ENCODE data around the gene MARK2.

Gene MARK2

DNA sequence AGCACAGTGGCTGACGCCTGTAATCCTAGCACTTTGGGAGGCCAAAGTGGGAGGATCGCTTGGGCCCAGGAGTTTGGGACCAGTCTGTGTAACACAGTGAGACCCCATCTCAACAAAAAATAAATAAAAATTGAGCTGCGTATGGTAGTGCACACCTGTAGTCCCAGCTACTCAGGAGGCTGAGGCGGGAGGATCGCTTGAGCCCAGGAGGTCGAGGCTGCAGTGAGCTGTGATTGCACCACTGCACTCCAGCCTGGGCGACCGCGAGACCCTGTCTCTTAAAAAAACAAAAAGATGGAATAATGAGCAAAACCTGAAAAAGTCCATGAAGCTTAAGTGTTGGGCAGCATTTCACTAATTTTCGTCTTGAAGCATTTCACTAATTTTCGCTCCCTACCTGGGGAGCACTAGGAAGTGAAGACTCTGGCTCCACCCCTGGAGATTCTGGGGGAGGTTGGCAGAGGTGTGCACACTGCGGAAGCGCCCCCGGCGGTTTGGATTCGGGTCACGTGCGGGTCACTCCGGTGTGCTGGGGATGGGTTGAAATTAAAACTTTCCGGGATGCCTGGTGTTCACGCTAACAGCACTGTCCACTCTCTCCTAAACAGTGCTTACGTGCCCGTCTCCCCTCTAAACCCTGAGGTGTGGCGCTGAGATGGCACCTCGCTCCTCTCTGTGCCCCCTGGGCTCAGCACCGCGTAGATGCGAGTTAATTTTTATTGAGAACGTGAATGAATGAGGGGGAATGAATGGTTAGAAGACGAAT is 99.0 kb downstream of the MARK2 start:
- no peak for DNase-seq

GRCh38 chr11:63938479-63939396 is 99.8 kb downstream of the MARK2 start, which contains the start of gene NAA40:
NAA40 (plus strand) TSS chr11:63939002; CDS start chr11:63939097, 95 bp downstream.
- peak; percentile 78 to 84 for DNase-seq

DNA sequence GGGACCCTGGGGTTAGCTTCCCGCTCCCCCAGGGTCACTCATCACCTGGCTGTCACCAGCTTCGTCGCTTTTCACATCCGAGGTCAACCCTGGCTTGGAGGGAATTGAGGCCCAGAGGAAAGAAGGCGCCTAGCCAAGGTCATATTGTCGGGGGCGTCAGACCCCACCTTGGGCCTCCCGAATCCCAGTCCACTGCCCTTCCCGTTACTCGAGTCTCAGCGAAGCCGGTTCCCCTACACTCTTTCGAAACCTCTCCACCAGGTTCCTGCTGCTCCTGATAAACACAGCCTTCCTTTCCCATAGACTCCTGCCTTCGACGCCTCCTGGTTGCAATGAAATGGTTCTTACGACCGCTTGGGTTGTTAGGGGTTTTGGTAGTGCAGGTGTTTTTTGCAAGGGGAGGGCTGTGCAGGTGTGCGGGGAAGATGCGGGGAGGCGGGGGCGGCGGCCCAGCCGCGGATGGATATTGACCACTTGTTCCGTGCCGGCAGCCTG is 100.5 kb downstream of the MARK2 start:
- DNase-seq: peak in 1 of 2 donors; percentile 15

- DNase-seq: peak; percentile 32 to 47
These were observed 101.9 kb downstream of the MARK2 start for GRCh38 chr11:63940786-63941185.

GRCh38 chr11:63941901-63942300 is 103.0 kb downstream of the MARK2 start:
- DNase-seq: no peak

GRCh38 chr11:63942803-63943202 is 103.9 kb downstream of the MARK2 start:
- DNase-seq: no peak

GRCh38 chr11:63944987-63945386 is 106.1 kb downstream of the MARK2 start:
- no peak for DNase-seq

DNA sequence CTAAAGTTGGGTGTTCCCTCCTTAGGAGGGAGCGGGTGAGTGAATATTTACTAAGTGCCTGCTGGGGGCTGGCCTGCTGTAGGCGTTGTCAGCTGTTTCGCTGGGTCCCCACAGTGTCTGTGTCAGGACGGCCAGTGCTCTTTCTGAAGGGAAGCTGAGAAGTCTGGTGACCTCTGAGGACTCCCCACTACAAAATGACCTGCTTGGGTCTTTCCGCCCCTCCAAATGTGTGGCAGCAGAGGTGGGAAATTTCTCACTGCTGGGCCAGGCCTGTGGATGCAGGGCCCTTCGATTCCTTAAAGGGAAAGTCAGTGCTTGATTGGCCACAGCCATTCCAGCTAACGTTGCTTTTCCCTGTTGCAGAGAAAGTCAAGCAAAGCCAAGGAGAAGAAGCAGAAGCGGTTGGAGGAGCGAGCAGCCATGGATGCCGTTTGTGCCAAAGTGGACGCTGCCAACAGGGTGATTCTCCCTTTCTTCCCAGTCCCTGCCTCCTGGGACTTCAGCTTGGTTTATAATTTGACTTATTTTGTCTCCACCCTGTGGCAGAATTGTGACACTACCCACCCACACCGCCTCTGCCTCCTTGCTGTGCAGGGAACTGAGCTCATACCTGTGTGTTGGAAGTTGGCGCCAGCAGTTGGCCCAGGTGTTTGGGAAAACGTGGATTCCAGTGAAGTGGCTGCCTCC is 106.7 kb downstream of the MARK2 start:
- DNase-seq: peak; percentile 36 to 67

- no peak for DNase-seq
These were observed 113.0 kb downstream of the MARK2 start for GRCh38 chr11:63951779-63952536.

GRCh38 chr11:63952570-63952969 is 113.7 kb downstream of the MARK2 start:
- DNase-seq: no peak

- DNase-seq: no peak
These were observed 119.1 kb downstream of the MARK2 start for GRCh38 chr11:63958008-63958407.
